NCI-H2196 treated with DMSO at 0.1 percent for 48 hours (cell line): ENCODE results near the gene TNFRSF19.

Source experiments
- DNase-seq: peaks from one replicate; lab custom pipeline; 2025; ENCODE audit not compliant: unreplicated experiment; lab: John Stamatoyannopoulos, UW

The TNFRSF19 gene

GRCh38 chr13:23626700-23627099, 56.5 kb downstream of the TNFRSF19 start:
- no peak for DNase-seq

- no peak for DNase-seq
These were observed 57.2 kb downstream of the TNFRSF19 start for GRCh38 chr13:23627410-23627809.

- no peak for DNase-seq
These were observed 58.0 kb downstream of the TNFRSF19 start for GRCh38 chr13:23628250-23628649.

- no peak for DNase-seq
These were observed 58.8 kb downstream of the TNFRSF19 start for GRCh38 chr13:23628765-23629565.

- peak; percentile 24 for DNase-seq
These were observed 59.5 kb downstream of the TNFRSF19 start for GRCh38 chr13:23629566-23630272.

- no peak for DNase-seq
These were observed 60.3 kb downstream of the TNFRSF19 start for GRCh38 chr13:23630349-23631093.

- no peak for DNase-seq
These were observed 61.3 kb downstream of the TNFRSF19 start for GRCh38 chr13:23631311-23632047.

GRCh38 chr13:23632048-23632582, 61.9 kb downstream of the TNFRSF19 start:
- DNase-seq, result no peak

GRCh38 chr13:23632741-23633140, 62.5 kb downstream of the TNFRSF19 start:
- DNase-seq, result no peak

- no peak for DNase-seq
These were observed 64.7 kb downstream of the TNFRSF19 start for GRCh38 chr13:23634897-23635296.

GRCh38 chr13:23636360-23636759, 66.1 kb downstream of the TNFRSF19 start:
- DNase-seq, result no peak

GRCh38 chr13:23637829-23638228, 67.6 kb downstream of the TNFRSF19 start:
- no peak for DNase-seq

- no peak for DNase-seq
These were observed 69.5 kb downstream of the TNFRSF19 start for GRCh38 chr13:23639674-23640073.

GRCh38 chr13:23642110-23642509, 71.9 kb downstream of the TNFRSF19 start:
- no peak for DNase-seq

GRCh38 chr13:23643338-23644125, 73.3 kb downstream of the TNFRSF19 start:
- no peak for DNase-seq

GRCh38 chr13:23644126-23644419, 73.9 kb downstream of the TNFRSF19 start:
- no peak for DNase-seq

- DNase-seq, result no peak
These were observed 74.4 kb downstream of the TNFRSF19 start for GRCh38 chr13:23644527-23645138.

- no peak for DNase-seq
These were observed 75.6 kb downstream of the TNFRSF19 start for GRCh38 chr13:23645851-23646250.

- no peak for DNase-seq
These were observed 81.2 kb downstream of the TNFRSF19 start for GRCh38 chr13:23651439-23651838.

- no peak for DNase-seq
These were observed 81.7 kb downstream of the TNFRSF19 start for GRCh38 chr13:23651887-23652286.
